H9 (cell line): ENCODE results near the gene PLEKHG3. TPM values are rescaled to one million over a fixed set of nuclear protein-coding genes. Genes with fewer than 3 reads are reported as not detected.

ENCODE experiments used
- DNase-seq: peaks from one replicate; pipeline ENCODE4 v3.0.0-alpha.2; 2017
- H2AFZ ChIP-seq: one replicate; pipeline ENCODE4 v1.6.1; 2013; ENCODE audit warnings: mild to moderate bottlenecking, low read length, control low read depth, moderate library complexity
- H2AK5ac ChIP-seq: 2 replicates; pipeline ENCODE4 v1.6.1; 2013; ENCODE audit warnings: low read length, control low read depth, mixed read lengths; ENCODE audit not compliant: insufficient read length
- H2BK120ac ChIP-seq: one replicate; pipeline ENCODE4 v1.6.1; 2013; ENCODE audit warnings: low read depth, mild to moderate bottlenecking, low read length, control low read depth, inconsistent platforms; ENCODE audit not compliant: poor library complexity, severe bottlenecking
- H2BK12ac ChIP-seq: 2 replicates; pipeline ENCODE4 v1.6.1; 2013; ENCODE audit warnings: low read length, control low read depth, mixed read lengths, low read depth; ENCODE audit not compliant: insufficient read length
- H2BK15ac ChIP-seq: 2 replicates; pipeline ENCODE4 v1.6.1; 2013; ENCODE audit warnings: low read depth, low read length, control low read depth
- H2BK20ac ChIP-seq: one replicate; pipeline ENCODE4 v1.6.1; 2013; ENCODE audit warnings: low read depth, mild to moderate bottlenecking, low read length, control low read depth, inconsistent platforms; ENCODE audit not compliant: poor library complexity, severe bottlenecking
- H2BK5ac ChIP-seq: 2 replicates; pipeline ENCODE4 v1.6.1; 2013; ENCODE audit warnings: low read length, control low read depth, mixed read lengths; ENCODE audit not compliant: insufficient read length
- H3K14ac ChIP-seq: 2 replicates; pipeline ENCODE4 v1.6.1; 2013; ENCODE audit warnings: low read length, control low read depth; ENCODE audit not compliant: insufficient read depth
- H3K18ac ChIP-seq: 2 replicates; pipeline ENCODE4 v1.6.1; 2013; ENCODE audit warnings: low read depth, mild to moderate bottlenecking, mixed read lengths, low read length, control low read depth; ENCODE audit not compliant: insufficient read length
- H3K23ac ChIP-seq: 2 replicates; pipeline ENCODE4 v1.6.1; 2013; ENCODE audit warnings: low read length, control low read depth, mixed read lengths, low read depth; ENCODE audit not compliant: insufficient read length
- H3K23me2 ChIP-seq: 2 replicates; pipeline ENCODE4 v1.6.1; 2013; ENCODE audit warnings: low read depth, mild to moderate bottlenecking, mixed read lengths, low read length, control low read depth; ENCODE audit not compliant: insufficient read length, poor library complexity, severe bottlenecking
- H3K27ac ChIP-seq: 2 replicates; pipeline ENCODE4 v1.5.1; 2013; ENCODE audit warnings: low read length, control low read depth, mixed read lengths, low read depth; ENCODE audit not compliant: insufficient read length
- H3K27me3 ChIP-seq: 2 replicates; pipeline ENCODE4 v1.6.1; 2013; ENCODE audit warnings: low read length, control low read depth, inconsistent platforms; ENCODE audit not compliant: insufficient read depth
- H3K4ac ChIP-seq: 2 replicates; pipeline ENCODE4 v1.6.1; 2013; ENCODE audit warnings: low read depth, mild to moderate bottlenecking, control low read depth, inconsistent platforms, low read length, moderate library complexity
- H3K4me1 ChIP-seq: 2 replicates; pipeline ENCODE4 v1.6.1; 2013; ENCODE audit warnings: low read length, control low read depth, inconsistent platforms; ENCODE audit not compliant: insufficient read depth
- H3K4me2 ChIP-seq: 2 replicates; pipeline ENCODE4 v1.6.1; 2013; ENCODE audit warnings: low read length, control low read depth, mixed read lengths; ENCODE audit not compliant: insufficient read length, insufficient read depth
- H3K56ac ChIP-seq: 2 replicates; pipeline ENCODE4 v1.6.1; 2013; ENCODE audit warnings: low read depth, mild to moderate bottlenecking, mixed read lengths, low read length, control low read depth; ENCODE audit not compliant: insufficient read length
- H3K79me1 ChIP-seq: 2 replicates; pipeline ENCODE4 v1.6.1; 2013; ENCODE audit warnings: low read depth, mild to moderate bottlenecking, moderate library complexity, low read length, control low read depth, inconsistent platforms; ENCODE audit not compliant: insufficient read depth, poor library complexity, severe bottlenecking
- H3K79me2 ChIP-seq: 2 replicates; pipeline ENCODE4 v1.6.1; 2013; ENCODE audit warnings: low read length, control low read depth, inconsistent platforms; ENCODE audit not compliant: insufficient read depth
- H3K9ac ChIP-seq: 2 replicates; pipeline ENCODE4 v1.6.1; 2013; ENCODE audit warnings: low read length, control low read depth, mixed read lengths; ENCODE audit not compliant: insufficient read length; ENCODE audit errors: extremely low read depth
- H3K9me3 ChIP-seq: one replicate; pipeline ENCODE4 v1.6.1; 2013; ENCODE audit warnings: low read depth, low read length, inconsistent platforms; ENCODE audit not compliant: control insufficient read depth
- H3T11ph ChIP-seq: one replicate; pipeline ENCODE4 v1.6.1; 2013; ENCODE audit warnings: mild to moderate bottlenecking, low read length, control low read depth, inconsistent platforms
- H4K20me1 ChIP-seq: one replicate; pipeline ENCODE4 v1.6.1; 2013; ENCODE audit not compliant: control insufficient read depth, insufficient read length, insufficient read depth
- H4K5ac ChIP-seq: 2 replicates; pipeline ENCODE4 v1.6.1; 2013; ENCODE audit warnings: low read depth, mild to moderate bottlenecking, mixed read lengths, low read length, control low read depth; ENCODE audit not compliant: insufficient read length
- H4K8ac ChIP-seq: replicated peaks from 2 replicates; pipeline ENCODE4 v1.6.1; 2013; ENCODE audit warnings: low read length, control low read depth, mixed read lengths, low read depth; ENCODE audit not compliant: insufficient read length
- H4K91ac ChIP-seq: 2 replicates; pipeline ENCODE4 v1.6.1; 2013; ENCODE audit warnings: low read depth, mild to moderate bottlenecking, moderate library complexity, mixed read lengths, low read length, control low read depth; ENCODE audit not compliant: insufficient read length
- H3K27ac Mint-ChIP-seq, 3 experiments: 2 replicates in 2 of 3; 3 replicates in 1 of 3; pipeline ENCODE4 v1.8.0; 2020 to 2021; ENCODE audit warnings: mixed read lengths in 3 of 3, mild to moderate bottlenecking in 1 of 3, moderate library complexity in 1 of 3
- H3K27me3 Mint-ChIP-seq: 2 replicates; pipeline ENCODE4 v1.8.0; 2021; ENCODE audit warnings: low read depth, mild to moderate bottlenecking, moderate library complexity, mixed read lengths
- H3K36me3 Mint-ChIP-seq, 3 experiments: 2 replicates in 2 of 3; 3 replicates in 1 of 3; pipeline ENCODE4 v1.8.0; 2020 to 2021; ENCODE audit warnings: low read depth in 3 of 3, mixed read lengths in 3 of 3; ENCODE audit not compliant: insufficient read depth in 1 of 3
- H3K4me1 Mint-ChIP-seq, 2 experiments: 2 replicates each; pipeline ENCODE4 v1.8.0; 2020; ENCODE audit warnings: mixed read lengths in 2 of 2
- H3K4me3 Mint-ChIP-seq, 2 experiments: 2 replicates in 1 of 2; 3 replicates in 1 of 2; pipeline ENCODE4 v1.8.0; 2020 to 2021; ENCODE audit warnings: mild to moderate bottlenecking in 2 of 2, mixed read lengths in 2 of 2, moderate library complexity in 1 of 2
- H3K9me3 Mint-ChIP-seq, 2 experiments: 2 replicates in 1 of 2; 3 replicates in 1 of 2; pipeline ENCODE4 v1.8.0; 2020; ENCODE audit warnings: mild to moderate bottlenecking in 2 of 2, mixed read lengths in 2 of 2, moderate library complexity in 1 of 2
- CTCF ChIP-seq: fragments of 200-600 bp; sonication (generic); conservative IDR thresholded peaks from 3 replicates; pipeline ENCODE4 v1.8.0; 2021; ENCODE audit warnings: antibody characterized with exemption, mild to moderate bottlenecking
- whole genome bisulfite sequencing: extraction: QIAGEN DNeasy Blood & Tissue Kit; methylation state at CpG from one replicate; pipeline ENCODE4 v1.1.7; 2013; ENCODE audit warnings: missing lambda C conversion rate, low lambda C conversion rate, mixed read lengths; ENCODE audit not compliant: insufficient read length; ENCODE audit errors: extremely low coverage; 5-methylcytosine and 5-hydroxymethylcytosine counted together
- total RNA-seq: library from RNA; stranded (reverse); gene quantifications from 2 replicates; pipeline ENCODE4 v1.2.1, GENCODE V29; 2021

Gene PLEKHG3
- total RNA-seq, 1 experiment from 2014 or later, result 48.5 TPM

- WGBS, result no CpG with 5 or more reads among the region's 5 CpGs
- Histone ChIP-seq H2BK15ac (no peak overlapping the region), H2AK5ac (no peak overlapping the region), H2AFZ (no peak overlapping the region), H3K9ac (no peak overlapping the region), H2BK20ac (no peak overlapping the region), H3K27ac (no peak overlapping the region), H3K4me1 (no peaks in the 10 kb centered on the region; the same call in 1 of the 2 replicates), H3K79me2 (no peaks in the 10 kb centered on the region), H3K18ac (no peak overlapping the region), H3K79me1 (no peaks in the 10 kb centered on the region), H3K4me2 (no peak overlapping the region), H3K9me3 (no peaks in the 10 kb centered on the region), H3K4ac (no peak overlapping the region), H4K91ac (no peak overlapping the region), H3T11ph (no peak overlapping the region), H3K27me3 (peaks cover 2% of the 10 kb centered on the region; the same call in 1 of the 2 replicates), H3K14ac (no peak overlapping the region), H3K56ac (no peak overlapping the region), H2BK12ac (no peak overlapping the region), H3K23ac (no peak overlapping the region), H2BK120ac (no peak overlapping the region), H3K23me2 (no peaks in the 10 kb centered on the region), H4K5ac (no peak overlapping the region), H2BK5ac (no peak overlapping the region), H4K8ac (no peak overlapping the region), H4K20me1 (no peaks in the 10 kb centered on the region)
- Mint-ChIP-seq H3K9me3 (no peaks in the 10 kb centered on the region), H3K4me3 (no peak overlapping the region), H3K36me3 (no peaks in the 10 kb centered on the region), H3K4me1 (peaks cover 6 to 17% of the 10 kb centered on the region in 2 experiments), H3K27me3 (peaks cover 36% of the 10 kb centered on the region), H3K27ac (no peak overlapping the region)
- no peak for TF ChIP-seq CTCF
- peak; percentile 5 for DNase-seq
Observed at GRCh38 chr14:64692986-64693809, 11.0 kb upstream of the PLEKHG3 start.
